K562 (cell line): Measurements from ENCODE around the gene PSMC2. TPM values are rescaled to one million over a fixed set of nuclear protein-coding genes. Genes with fewer than 3 reads are reported as not detected.

ENCODE experiments used
- CBFA2T2 ChIP-seq: fragments of 450-650 bp; conservative IDR thresholded peaks from 2 replicates; pipeline ENCODE4 v1.6.1; 2017; ENCODE audit warnings: mild to moderate bottlenecking
- polyA plus RNA-seq, 8 experiments: library from polyadenylated mRNA; depleted of rRNA in 4 of 8; stranded (reverse) in 5 of 8; unstranded in 3 of 8; fragments of >200 nt; fragmentation: Nextera tagmentation in 2 of 8; fragmentation: Illumina TruSeq in 1 of 8; extraction: Ambion mirVana in 2 of 8; extraction: Trizol in 1 of 8; gene quantifications; 2 replicates each; pipeline versions ENCODE4 v1.2.1 to v1.2.3, GENCODE V29; 2011 to 2014; ENCODE audit warnings: inconsistent platforms in 1 of 8, missing spikeins in 1 of 8
- total RNA-seq, 7 experiments: library from RNA; depleted of rRNA in 6 of 7; stranded (reverse); fragments of >200 nt in 6 of 7; fragmentation: Illumina TruSeq in 2 of 7; extraction: Trizol in 2 of 7; gene quantifications; 2 replicates each; pipeline versions ENCODE4 v1.2.1 to v1.2.3, GENCODE V29; 2011 to 2021; ENCODE audit warnings: low replicate concordance in 1 of 7
- TF ChIP-seq, protein P1 (sequence below), 2 experiments: fragments of 150-350 bp in 1 of 2; IDR thresholded peaks; 2 replicates each; pipeline ENCODE4 v1.6.1; 2012 to 2016; ENCODE audit warnings: low read depth in 2 of 2, low read length in 2 of 2, mild to moderate bottlenecking in 1 of 2, moderate library complexity in 1 of 2
- TF ChIP-seq, protein P2 (sequence below), 2 experiments: fragments of 450-650 bp; IDR thresholded peaks; 2 replicates each; pipeline ENCODE4 v1.6.1; 2016; ENCODE audit warnings: mild to moderate bottlenecking in 2 of 2, borderline replicate concordance in 1 of 2, low read depth in 1 of 2, moderate library complexity in 1 of 2

Gene PSMC2
- total and polyA plus RNA-seq, 9 of the 15 experiments (the other 6 are each of a cell fraction or from before 2014, with no cell fraction given) = 316 to 1,105 (median 511) TPM

DNA sequence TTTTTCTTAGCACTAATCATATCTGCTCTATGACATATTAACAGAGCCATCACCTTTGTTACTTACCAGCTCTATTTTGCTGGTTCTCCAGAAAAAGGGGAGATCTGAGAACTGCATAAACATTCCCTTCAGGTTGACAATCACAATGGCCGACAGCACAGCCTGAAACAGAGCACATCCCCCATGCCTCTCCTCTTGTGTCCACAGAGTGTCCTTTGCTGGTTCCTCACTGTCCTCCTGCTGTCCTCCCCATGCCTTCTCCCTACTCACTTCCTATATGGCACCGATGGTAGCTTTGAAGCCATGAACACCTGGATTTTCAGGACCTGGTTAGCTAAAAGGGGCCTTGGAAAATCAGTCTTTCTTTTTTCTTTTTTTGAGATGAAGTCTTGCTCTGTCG, 41.8 kb downstream of the PSMC2 start (continued):
- TF ChIP-seq, protein P1, sequence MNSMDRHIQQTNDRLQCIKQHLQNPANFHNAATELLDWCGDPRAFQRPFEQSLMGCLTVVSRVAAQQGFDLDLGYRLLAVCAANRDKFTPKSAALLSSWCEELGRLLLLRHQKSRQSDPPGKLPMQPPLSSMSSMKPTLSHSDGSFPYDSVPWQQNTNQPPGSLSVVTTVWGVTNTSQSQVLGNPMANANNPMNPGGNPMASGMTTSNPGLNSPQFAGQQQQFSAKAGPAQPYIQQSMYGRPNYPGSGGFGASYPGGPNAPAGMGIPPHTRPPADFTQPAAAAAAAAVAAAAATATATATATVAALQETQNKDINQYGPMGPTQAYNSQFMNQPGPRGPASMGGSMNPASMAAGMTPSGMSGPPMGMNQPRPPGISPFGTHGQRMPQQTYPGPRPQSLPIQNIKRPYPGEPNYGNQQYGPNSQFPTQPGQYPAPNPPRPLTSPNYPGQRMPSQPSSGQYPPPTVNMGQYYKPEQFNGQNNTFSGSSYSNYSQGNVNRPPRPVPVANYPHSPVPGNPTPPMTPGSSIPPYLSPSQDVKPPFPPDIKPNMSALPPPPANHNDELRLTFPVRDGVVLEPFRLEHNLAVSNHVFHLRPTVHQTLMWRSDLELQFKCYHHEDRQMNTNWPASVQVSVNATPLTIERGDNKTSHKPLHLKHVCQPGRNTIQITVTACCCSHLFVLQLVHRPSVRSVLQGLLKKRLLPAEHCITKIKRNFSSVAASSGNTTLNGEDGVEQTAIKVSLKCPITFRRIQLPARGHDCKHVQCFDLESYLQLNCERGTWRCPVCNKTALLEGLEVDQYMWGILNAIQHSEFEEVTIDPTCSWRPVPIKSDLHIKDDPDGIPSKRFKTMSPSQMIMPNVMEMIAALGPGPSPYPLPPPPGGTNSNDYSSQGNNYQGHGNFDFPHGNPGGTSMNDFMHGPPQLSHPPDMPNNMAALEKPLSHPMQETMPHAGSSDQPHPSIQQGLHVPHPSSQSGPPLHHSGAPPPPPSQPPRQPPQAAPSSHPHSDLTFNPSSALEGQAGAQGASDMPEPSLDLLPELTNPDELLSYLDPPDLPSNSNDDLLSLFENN (IDR thresholded peaks at IDR 0.05; ENCODE audit: low read depth in 2 of 2, low read length in 2 of 2) = no peak
- no peak for TF ChIP-seq CBFA2T2
- TF ChIP-seq, protein P2, sequence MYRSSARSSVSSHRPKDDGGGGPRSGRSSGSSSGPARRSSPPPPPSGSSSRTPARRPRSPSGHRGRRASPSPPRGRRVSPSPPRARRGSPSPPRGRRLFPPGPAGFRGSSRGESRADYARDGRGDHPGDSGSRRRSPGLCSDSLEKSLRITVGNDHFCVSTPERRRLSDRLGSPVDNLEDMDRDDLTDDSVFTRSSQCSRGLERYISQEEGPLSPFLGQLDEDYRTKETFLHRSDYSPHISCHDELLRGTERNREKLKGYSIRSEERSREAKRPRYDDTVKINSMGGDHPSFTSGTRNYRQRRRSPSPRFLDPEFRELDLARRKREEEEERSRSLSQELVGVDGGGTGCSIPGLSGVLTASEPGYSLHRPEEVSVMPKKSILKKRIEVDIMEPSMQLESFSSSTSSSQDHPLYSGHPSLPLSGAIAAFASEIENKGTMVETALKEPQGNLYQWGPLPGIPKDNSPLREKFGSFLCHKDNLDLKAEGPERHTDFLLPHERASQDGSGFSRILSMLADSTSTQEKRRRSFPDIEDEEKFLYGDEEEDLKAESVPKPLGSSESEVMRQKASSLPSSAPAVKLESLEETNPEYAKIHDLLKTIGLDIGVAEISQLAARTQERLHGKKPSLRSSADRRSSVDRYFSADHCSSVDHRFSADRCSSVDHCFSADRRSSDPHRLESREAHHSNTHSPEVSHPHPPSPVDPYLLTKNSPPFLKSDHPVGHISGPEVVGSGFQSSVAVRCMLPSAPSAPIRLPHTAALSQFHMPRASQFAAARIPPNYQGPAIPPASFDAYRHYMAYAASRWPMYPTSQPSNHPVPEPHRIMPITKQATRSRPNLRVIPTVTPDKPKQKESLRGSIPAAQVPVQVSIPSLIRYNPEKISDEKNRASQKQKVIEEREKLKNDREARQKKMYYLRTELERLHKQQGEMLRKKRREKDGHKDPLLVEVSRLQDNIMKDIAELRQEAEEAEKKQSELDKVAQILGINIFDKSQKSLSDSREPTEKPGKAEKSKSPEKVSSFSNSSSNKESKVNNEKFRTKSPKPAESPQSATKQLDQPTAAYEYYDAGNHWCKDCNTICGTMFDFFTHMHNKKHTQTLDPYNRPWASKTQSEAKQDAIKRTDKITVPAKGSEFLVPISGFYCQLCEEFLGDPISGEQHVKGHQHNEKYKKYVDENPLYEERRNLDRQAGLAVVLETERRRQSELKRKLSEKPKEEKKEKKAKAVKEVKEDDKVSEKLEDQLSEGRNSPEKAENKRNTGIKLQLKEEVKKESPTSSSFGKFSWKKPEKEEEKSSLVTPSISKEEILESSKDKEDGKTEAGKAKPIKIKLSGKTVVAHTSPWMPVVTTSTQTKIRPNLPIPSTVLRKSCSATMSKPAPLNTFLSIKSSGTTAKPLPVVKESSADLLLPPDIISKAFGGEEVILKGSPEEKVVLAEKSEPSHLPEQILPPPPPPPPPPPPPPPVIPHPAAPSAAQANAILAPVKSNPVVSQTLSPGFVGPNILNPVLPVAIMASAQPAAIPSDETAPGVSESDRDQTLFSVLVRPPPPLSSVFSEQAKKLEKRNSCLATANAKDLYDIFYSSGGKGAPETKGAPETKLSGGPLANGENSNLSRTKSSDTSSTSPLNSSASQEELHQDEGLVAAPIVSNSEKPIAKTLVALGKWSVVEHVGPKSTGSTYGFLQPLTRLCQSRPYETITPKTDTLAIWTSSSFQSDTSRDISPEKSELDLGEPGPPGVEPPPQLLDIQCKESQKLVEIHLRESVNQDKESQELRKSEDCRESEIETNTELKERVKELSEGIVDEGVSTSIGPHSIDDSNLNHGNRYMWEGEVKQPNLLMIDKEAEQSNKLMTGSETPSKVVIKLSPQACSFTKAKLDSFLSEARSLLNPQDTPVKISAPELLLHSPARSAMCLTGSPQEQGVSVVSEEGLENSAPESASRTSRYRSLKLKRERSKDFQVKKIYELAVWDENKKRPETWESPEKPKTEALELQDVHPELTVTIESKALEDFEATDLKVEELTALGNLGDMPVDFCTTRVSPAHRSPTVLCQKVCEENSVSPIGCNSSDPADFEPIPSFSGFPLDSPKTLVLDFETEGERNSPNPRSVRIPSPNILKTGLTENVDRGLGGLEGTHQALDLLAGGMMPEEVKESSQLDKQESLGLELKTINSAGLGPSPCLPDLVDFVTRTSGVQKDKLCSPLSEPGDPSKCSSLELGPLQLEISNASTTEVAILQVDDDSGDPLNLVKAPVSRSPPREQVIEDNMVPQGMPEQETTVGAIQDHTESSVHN (IDR thresholded peaks at IDR 0.05; ENCODE audit: borderline replicate concordance in 1 of 2, low read depth in 1 of 2) = no peak
